Measurements from ENCODE around the gene TAF10.

The TAF10 gene

GRCh38 chr11:6623391-6624363, 11.7 kb upstream of the TAF10 start:
- no peak for DNase-seq

DNA sequence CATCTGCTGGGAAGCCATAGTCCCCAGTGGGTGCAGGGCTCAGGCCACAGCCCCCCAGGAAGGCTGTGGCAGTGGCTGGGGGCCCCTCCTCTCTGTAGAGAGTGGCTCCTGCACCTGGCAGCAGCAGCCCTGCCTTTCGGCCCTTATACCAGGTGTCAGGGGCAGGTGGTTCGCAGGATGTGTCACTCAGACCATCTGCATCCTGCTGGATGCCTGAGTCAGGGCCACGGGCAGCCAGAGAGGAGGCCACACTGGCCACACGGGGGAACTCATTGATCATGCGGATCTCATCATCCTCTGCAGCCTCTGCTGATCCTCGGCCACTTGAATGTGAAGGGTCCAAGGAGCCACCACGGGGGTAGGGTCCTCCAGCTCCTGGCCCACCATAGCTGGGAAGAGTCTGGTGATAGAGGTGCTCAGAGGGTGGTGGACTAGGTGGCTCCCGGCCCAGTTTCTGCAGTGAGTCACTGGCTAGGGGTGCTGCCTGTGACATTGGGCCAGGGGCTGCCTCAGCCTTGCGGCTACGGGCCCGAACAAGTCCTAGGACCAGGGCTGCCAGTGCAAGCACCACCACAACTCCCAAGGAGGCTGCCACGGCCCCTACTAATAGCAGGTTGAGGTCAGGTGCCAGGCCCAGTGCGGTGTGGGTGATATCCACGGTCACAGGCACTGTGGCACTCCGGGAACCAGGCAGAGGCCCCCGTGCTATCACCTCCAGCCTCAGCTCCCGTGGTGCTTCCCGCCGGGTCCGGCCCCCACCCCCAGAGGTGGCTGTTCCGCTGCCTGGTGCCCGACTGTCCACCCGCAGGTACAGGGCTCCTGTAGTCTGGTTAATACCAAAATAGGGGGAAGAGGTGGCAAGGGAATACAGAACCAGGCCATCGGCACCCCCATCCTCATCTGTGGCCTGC, 10.5 kb upstream of the TAF10 start:
- DNase-seq = no peak

DNA sequence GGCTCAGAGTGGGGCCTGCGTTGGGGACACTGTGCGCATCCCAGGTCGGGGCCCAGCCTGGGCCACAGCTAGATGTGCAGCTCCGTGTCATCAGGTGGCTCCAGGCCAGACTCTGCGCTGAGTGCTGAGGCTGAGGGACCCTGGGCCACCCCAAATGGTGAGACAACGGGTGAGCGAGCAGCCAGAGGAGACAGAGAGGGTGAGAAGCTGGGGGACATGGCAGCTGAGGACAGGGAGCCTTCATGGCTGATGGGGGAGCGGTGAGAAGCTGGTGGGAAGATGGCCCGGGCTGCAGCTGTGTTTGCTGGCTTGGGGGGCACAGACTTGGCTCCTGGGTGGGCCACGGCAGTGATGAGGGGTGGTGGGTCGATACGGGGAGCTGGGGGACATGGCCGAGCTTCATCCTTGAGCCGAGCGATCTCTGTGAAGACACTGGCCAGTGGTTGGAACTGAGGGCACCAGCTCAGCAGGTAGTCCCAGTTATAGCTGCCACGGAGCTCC, 9.7 kb upstream of the TAF10 start:
- DNase-seq = no peak

DNA sequence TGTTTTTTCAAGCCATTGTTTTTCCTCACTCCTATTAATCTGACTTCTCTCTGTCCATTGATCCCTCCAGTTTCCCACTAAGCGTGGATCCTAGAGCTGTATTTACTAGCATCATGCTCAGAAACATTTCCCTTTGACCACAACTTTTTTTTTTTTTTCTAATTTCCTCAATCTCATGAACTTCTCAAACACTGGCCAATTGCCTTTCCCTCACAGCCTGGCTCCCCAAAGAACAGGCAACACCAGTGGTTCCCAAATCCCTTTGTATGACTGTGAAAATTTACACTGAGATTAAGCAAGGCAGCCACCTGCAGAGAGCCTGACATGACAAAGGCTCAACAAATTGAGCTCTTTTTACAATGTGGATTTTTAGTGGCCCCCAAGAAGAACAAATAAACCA, 8.6 kb upstream of the TAF10 start:
- no peak for DNase-seq

DNA sequence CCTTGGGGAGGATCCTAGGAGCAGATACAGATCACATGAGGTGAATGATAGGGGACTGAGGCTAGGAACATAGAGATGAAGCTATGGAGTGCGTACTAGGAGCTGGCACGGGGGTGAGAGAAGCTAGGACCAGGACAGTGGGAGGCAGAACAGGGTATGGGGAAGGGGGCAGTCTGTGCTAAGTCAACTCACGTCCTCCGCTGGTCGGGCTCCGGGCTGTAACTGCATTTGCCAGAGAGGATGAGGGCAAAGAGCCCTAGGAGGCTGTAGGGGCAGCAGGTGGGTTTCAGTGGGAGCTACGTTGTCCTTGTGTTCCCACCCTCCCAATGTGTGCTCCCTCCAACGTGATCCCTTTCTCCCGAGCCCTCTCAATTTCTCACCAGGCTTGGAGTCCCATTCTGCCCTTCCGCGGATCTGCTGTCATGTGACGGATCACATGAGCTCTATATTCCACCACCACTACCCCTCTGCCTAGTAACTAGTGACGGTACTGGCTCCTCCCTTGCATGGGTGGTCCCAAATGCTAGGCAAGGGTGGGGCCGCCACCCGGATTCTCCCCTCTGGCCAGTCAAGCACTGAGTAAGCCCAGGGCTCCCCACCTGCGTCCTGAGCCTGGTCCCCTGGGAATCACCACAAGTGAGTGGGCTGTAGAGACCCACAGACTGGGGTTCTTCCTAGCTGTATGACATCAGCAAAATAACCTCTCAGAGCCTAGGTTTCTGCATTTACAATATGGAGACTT, 7.2 kb upstream of the TAF10 start, which contains the start of gene TPP1:
Gene TPP1 (minus strand): TSS at position 419 of the 742 bp plus-strand sequence. CDS start 22 bp downstream, at position 397.
- peak; percentile 90 to 96 for DNase-seq

GRCh38 chr11:6618117-6619003, 6.3 kb upstream of the TAF10 start:
- DNase-seq = no peak

DNA sequence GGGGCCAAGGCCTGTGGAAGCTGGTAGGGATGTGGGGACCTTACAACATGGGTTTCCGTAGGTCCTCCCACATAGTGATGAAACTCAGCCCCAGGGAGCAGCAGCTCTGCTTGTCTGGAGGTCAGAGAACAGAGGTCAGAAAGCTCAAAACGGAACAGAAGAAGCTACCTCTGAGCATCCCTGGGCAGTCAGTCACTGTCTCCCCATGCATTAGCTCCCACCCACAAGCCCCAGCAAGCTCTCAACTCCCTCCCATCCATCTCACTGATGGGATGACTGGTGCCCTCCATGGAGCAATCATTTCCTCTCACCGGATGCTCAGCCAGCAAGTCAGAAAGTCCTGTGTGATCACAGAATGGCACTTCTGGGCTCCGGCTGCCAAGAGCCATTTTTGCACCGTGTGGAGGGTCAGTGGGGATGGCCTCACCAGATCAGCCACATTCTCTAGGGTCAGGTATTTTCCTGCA, 5.3 kb upstream of the TAF10 start:
- DNase-seq = no peak

DNA sequence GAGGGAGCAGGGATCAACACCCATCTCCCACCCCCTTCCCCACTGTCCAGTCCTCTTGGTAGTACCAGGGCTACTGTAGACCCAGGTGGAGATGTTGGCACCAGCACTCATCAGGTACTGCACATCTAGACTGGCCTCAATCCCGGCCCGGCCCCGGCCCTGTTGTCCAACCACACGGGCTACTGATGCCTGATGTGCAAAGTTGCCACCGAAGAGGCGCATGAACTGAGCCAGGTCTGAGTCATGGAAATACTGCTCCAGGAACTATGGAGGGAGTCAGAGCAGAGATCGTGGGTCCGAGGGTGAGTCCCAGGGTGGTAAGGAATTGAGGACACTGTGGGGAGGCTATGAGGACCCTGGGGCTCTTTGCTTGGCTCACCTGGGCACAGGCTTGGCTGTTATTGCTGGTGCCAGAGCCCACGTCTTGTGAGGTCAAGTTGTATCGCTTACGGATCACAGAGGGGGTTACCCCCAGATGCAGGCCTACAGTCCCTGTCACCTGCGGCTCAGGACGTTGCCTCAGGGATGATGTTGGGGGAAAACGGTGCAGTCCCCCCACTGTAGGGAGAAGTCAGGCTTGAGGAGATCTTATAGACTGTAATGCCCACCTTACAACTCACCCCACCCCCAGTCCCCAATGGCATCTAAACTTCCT, 4.7 kb upstream of the TAF10 start:
- no peak for DNase-seq

DNA sequence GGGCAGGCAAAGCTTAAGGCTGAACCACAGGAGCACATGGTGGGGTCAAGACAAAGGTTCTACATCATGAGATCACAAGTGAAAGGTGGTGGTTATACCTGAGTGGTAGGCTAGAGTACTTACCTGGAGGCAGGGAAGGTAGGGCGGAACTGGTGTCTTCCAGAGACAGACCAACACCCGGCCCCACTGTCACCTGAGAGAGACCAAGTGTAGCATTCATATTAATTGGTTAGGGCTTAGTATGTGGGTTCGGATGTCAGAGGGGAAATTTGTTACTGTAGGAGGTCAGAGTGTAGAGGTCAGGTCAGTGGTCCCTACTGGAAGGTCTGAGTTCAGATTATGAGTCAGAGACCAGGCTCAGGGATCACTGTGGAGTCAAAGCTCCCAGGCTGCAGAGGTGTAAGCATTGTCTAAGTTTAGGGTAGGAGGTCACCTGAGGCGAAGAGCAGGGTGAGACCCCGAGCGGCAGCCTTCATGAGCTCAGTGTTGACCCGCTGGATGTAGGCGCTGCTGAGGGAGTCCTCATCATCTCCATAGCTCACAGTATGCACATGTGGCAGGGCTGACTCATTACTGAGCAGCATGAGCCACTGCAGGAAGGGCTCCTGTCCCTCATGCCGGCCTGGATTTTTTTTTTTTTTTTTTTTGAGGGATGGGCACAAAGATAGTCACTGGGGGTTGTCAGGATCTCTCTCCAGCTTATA, 4.0 kb upstream of the TAF10 start:
- DNase-seq = no peak

DNA sequence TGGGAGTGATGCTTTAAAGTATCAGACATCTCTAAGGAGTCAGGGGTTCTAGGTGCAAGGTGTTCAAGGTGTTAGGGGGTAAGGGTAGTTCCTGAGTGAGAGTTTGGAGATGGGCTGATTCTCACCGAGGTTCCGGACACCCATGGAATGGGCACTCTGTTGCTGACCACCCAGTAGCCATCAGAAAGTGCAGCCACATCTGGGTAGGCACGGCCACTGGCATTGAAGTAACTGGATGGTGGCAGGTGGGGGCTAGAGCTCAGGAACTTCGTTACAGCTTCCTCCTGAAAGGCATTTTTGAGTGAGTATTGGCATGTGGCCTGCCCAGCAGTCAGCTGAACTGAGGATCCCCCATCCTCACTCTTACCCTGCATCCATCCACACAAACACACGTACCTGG, 3.0 kb upstream of the TAF10 start:
- DNase-seq = no peak

DNA sequence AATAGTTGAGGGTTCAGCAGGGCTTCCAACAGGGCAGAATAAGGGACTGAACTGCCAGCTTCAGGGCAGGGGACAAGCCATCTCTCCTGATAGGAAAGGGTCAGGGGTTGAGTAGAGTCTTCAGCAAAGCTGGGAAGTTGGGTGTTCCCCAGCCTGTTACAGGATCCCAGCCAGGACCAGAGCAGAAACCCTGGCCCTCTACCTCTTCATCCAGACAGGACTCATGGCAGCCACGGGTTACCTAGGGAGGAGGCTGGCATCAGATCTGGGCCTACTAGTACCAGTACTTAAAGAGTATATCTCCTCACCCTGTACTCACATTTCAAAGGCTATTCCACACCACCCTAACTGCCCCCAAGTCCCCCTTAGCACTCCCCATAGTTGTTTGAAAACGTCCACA, 2.4 kb upstream of the TAF10 start:
- DNase-seq = no peak

DNA sequence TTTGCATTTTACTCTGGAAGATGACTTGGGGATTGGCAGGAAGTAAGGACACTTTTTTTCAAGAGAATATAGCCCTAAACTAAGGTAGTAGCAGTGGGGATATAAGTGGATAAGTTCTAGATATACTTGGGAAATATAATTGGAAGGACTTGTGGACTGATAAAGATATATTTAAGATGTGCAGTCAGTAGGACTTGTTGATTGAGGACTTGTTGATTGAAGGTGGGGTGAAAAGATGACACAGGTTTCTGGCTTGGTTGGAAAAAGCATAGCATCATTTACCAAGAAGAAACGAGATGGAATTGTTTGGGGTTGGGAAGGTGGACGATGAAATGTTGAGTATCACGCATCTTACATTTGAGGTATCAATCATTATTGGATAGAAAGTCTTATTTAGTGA, 1.5 kb upstream of the TAF10 start:
- no peak for DNase-seq

DNA sequence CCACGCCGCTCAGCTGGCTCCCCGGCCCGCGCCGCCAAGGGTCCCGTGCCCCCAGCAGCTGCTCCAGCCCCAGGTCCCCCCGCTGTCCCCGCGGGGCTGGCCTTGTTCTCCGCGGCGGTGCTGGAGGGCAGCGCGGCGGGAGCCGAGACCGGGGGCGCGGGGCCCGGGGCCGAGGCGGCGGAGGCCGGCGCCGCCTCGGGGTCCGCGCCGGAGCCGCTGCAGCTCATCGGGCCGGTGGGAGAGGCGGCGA, 128 bp downstream of the TAF10 start:
- no peak for DNase-seq

DNA sequence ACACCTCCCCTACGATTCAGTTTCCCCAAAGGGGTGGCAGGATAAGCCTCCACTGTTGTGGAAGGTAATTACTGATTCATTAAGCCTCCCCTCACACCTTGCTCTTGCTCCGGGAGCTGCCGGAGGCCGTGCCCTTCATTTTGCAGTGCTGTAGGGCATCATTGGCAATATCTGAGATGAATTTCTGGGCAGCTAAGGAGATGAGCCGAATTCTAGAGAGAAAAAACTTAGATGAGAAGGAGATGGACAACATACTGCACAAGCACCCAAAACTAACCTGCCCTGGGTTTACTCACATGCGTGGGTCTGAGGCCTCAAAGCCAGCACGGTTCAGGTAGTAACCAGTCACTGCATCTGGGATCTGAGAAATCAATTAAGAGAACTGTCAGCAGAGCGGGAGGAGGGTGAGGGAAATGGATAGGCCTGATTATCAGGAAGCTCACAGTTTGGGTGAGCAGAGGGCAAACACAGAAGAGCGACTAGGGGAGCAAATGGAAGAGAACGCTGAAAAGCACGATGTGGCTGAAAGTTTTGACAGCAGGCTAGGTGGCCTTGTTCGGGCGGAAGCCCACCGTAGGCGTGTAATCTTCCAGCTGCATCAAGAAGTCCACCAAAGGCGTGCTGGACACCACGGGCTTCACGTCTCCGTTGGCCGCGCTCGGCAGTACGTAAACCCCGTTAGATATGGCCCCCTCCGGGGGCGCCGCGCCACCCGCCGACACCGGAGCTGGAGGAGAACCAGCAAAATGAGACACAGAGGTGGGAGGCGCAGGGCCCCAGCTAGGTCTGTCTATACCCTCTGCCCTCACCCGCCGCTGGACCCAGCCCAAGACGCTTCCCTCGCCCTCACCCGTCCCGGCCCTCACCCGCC, 689 bp downstream of the TAF10 start:
- peak in 1 of 2 experiments; percentile 56 for DNase-seq

GRCh38 chr11:6610591-6610990, 1.4 kb downstream of the TAF10 start:
- DNase-seq = no peak

- DNase-seq = no peak
These were observed 2.5 kb downstream of the TAF10 start for GRCh38 chr11:6609502-6610015.

DNA sequence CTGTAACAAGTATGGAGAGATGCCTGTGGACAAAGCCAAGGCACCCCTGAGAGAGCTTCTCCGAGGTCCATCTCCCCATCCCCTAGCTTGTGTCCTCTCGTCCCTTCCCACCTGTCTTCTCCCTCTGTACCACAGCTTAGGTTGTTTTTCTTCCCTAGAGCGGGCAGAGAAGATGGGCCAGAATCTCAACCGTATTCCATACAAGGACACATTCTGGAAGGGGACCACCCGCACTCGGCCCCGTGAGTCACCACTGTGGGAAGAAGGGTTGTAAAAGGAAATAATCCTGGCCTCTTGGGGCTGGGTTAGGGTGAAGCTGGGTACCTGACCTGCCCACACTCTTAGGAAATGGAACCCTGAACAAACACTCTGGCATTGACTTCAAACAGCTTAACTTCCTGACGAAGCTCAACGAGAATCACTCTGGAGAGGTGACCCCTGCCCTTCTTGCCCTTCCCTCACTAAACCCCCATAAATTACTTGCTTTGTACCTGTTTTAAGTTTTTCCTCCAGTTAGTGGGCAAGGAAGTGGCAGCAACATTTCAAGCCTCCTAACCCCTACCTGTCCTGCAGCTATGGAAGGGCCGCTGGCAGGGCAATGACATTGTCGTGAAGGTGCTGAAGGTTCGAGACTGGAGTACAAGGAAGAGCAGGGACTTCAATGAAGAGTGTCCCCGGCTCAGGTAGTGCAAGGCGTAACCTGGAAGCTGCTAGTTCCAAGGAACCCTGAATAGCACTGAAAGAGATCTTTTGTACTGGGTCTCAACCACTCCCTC, 3.1 kb downstream of the TAF10 start:
- no peak for DNase-seq

DNA sequence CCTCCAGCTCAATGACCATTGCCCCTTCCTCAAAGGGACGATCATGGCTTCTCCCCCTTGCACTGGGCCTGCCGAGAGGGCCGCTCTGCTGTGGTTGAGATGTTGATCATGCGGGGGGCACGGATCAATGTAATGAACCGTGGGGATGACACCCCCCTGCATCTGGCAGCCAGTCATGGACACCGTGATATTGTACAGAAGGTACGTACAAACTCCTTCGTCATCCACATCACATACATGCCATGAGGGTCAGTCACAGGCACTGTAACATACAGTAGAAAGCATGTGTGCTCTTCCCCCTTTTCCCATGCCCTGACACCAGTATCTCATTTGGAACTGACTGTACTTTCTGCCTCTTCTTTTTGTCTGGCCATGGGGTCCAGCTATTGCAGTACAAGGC, 4.0 kb downstream of the TAF10 start:
- no peak for DNase-seq

Data from NCI-H526 (cell line).